ENCODE results near the gene KCNJ11.

Gene KCNJ11

GRCh38 chr11:17389211-17389956 is 925 bp upstream of the KCNJ11 start:
- peak; percentile 81 for DNase-seq

DNA sequence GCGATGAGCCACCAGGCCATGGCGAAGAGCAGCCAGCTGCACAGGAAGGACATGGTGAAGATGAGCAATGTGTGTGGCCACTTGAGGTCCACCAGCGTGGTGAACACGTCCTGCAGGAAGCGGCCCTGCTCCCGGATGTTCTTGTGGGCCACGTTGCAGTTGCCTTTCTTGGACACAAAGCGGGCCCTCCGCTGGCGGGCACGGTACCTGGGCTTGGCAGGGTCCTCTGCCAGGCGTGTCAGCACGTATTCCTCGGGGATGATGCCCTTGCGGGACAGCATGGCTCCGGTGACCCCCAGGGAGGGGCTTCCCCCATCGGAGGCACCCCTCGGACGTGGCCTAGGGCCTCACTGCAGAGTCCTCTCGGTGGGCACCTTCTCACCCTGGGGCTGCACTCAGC is 648 bp downstream of the KCNJ11 start:
- DNase-seq: no peak

- no peak for DNase-seq
Measured at GRCh38 chr11:17387254-17387653, 1.2 kb downstream of the KCNJ11 start.

GRCh38 chr11:17386331-17387084 is 2.0 kb downstream of the KCNJ11 start:
- DNase-seq: peak; percentile 50

GRCh38 chr11:17385926-17386325 is 2.5 kb downstream of the KCNJ11 start:
- no peak for DNase-seq

DNA sequence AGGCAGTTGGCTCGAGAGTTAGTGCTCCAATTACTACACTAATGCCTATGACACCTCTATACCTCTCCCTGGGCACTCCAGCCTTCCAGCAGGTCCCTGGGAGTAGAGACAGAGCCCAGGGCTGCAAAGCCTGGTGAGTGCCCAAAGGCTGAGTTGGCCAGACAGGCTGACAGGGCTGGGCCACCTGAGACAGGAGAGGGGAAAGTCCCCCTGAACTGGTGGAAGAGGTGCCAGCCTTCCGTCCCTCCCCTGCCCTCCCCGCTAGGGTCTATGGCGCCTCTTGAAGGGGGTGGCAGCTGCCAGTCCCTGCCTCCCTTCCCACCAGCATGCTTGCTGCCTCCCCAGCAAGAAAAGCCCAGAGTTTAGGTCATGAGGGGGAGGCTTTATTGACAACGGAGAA is 3.0 kb downstream of the KCNJ11 start:
- no peak for DNase-seq

- DNase-seq: peak; percentile 76
Measured at GRCh38 chr11:17384002-17384511, 4.4 kb downstream of the KCNJ11 start.

GRCh38 chr11:17383461-17383860 is 5.0 kb downstream of the KCNJ11 start:
- DNase-seq: no peak

GRCh38 chr11:17382046-17382728 is 6.3 kb downstream of the KCNJ11 start:
- DNase-seq: no peak

DNA sequence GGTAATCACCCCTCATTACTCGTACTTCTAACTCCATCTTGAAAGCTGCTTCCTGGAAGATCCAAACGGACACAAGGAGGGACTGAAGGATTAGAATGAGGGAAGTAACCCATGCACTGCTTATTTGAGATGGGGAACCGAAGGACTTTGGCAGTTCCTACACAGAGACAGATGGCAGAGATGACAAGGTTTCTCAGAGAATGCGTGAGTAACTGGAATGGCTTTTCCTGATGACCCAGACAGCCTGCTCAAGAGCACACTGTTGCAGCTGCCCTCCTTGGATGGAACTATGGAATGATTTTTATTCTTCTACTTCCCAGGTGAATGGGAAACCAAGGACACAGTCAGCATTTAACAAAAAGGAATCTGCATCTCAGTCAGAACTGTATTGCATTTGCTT is 7.3 kb downstream of the KCNJ11 start:
- no peak for DNase-seq

GRCh38 chr11:17379383-17380180 is 8.9 kb downstream of the KCNJ11 start:
- DNase-seq: no peak

- DNase-seq: no peak
Measured at GRCh38 chr11:17378655-17379054, 9.8 kb downstream of the KCNJ11 start.

- no peak for DNase-seq
Measured at GRCh38 chr11:17376493-17376892, 12.0 kb downstream of the KCNJ11 start.

DNA sequence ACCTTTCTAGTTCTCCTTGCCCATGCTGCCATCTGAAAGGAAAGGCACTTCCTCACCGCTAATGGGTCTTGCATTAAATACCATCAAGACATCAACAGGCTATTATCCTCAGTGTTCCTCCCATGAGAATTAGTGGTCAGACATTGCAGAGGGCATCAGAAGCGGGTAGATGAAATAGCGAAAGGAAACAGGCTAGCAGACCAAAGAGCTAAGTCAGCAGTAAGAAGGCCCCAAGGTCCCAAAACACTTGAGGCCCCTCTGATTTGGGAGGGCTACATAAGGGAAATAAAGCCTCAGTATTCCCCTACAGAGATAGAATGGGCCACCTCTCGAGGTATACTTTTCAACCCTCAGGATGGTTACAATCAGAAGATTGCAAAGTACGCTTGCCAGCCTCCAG is 12.9 kb downstream of the KCNJ11 start:
- no peak for DNase-seq

DNA sequence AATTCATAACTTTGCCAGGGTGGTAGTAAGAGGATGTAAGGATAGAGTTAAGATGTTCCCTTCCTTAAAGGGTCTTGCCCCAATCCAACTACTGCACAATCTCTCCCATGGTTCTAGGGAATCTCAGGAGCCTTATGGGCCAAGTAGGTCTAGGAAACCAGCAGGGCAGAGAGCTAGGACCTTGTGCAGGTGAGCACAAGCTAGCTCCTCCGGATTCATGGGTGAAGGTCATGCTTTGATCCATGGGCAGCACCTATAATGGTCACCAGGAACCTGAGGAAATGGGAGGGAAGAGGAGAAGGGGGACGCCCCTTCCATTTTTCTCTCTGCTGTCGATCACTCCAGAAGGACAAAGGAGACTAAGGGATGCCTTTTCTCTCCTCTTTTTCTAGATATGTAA is 16.8 kb downstream of the KCNJ11 start:
- no peak for DNase-seq

GRCh38 chr11:17369684-17370243 is 18.7 kb downstream of the KCNJ11 start:
- no peak for DNase-seq

DNA sequence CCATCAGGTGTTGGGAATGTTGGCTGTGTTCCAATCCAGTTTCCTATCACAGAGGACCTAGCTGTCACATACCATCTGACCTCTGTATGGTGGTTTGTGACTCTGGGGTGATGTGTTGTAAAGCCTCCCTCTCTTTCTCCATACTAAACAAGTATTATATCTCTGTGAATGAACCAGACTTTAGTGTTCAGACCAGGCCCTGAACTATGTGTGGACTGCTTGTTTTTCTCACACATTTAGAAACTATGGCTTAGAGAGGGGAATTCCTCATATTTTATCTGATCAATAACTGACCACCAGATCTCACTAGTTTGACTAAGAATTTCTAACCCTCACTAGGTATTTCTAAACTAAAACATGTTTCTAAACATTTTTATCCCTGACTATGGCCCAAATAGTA is 19.4 kb downstream of the KCNJ11 start:
- DNase-seq: no peak

DNA sequence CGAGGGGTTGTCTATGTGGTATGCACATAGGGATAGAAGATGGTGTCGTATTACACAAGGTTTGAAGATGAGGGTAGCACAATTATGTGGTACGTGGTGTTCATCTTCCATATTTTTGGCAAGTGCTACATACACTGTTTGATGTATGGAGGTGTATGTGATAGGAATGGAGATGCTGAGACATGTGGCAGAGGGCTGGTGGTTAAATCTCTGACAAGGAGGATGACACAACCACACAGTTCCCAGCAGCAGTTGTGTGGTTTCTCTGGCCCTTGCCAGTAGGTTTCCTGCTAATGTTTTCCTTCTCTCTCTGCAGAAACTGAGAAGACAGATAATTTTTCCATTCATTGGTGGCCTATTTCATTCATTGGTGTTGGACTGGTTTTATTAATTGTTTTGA is 19.9 kb downstream of the KCNJ11 start:
- DNase-seq: no peak

GRCh38 chr11:17366495-17366894 is 22.0 kb downstream of the KCNJ11 start:
- no peak for DNase-seq

GRCh38 chr11:17354601-17354991 is 33.9 kb downstream of the KCNJ11 start:
- peak; percentile 58 for DNase-seq

- DNase-seq: no peak
Measured at GRCh38 chr11:17353821-17354600, 34.4 kb downstream of the KCNJ11 start.
